HG03097 (cell line): ENCODE results near the gene VLDLR.

Experiments
- ATAC-seq: cut with Tn5 transposase; IDR thresholded peaks from one replicate; pipeline ENCODE4 v1.9.1; 2021; ENCODE audit not compliant: unreplicated experiment, low FRiP score

VLDLR gene

DNA sequence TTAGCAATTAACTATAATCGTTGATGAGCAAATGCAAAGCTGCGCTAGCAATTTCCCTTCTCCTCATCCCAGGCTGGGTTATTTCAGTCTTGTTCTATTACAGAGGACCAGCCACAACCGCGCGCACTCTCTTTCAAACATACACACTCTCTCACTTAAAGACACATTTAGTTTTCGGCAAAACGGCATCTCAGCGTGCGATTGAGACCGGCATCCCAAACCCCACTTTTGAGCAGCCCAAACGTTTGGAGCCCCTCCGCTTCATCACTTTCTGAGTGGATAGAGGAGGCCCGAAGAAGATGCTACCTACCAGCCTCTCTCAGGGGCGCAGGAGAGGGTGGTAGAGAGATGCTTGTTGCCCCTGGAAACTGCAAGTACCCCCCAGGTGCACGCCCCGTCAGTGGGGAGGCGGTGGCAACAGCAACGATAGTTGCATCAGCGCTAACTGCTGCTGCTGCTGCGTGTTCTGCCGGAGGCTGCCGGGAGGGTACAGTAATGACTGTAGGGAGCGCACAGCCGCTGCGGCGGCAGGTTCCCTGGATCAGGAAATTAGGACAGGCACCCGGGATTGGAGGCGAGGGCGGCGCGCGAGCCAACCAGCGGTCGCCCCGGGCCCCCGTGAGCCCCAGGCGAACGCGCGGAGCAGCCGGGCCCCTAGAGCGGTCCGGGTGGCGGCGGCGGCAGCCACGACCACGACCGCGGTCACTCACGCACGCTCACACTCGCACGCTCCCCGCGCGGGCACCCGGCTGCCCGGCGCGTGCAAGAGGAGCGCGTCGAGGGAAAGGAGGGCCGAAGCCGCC is 467 bp upstream of the VLDLR start:
- ATAC-seq = peak; percentile 47

DNA sequence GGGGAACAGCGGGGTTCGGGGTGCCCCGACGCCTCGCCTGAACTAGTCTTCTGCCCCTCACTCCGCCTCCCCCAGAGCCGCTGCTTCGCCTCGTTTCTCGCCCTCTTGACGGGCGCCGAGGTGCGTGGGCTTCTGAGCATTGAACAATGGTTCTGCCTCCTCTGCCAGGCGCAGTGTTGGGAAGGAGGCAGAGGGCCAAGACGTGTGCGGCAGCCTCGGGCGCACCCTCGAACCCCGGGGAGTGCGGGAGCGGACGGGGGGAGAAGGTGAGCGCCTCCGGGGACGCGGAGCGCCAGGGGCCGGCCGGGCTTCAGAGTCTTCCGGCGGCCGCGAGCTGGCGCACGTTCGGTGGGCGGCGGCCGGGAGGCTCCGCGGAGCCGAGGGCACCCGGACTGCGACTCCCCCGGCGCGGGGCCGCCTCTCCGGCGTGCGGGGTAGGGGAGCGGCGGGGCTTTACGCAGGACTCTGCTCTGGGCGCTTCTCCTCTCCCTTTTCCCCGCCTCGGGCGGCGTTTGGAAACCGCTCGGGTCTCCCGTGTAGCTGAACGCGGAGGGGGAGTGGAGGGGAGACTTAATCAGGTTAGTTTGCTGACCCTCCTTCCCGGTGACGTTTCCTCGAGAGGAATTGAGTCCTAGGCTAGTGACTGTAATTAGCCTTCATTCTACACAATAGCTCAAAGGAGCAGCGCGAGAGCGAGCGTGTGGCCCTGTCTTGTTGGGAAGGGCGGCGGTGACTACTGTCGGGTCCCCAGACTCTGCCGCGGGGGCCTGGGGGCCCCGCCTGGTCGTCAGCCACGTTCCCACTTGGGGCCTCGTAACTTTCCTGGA is 1.1 kb downstream of the VLDLR start:
- ATAC-seq = no peak

DNA sequence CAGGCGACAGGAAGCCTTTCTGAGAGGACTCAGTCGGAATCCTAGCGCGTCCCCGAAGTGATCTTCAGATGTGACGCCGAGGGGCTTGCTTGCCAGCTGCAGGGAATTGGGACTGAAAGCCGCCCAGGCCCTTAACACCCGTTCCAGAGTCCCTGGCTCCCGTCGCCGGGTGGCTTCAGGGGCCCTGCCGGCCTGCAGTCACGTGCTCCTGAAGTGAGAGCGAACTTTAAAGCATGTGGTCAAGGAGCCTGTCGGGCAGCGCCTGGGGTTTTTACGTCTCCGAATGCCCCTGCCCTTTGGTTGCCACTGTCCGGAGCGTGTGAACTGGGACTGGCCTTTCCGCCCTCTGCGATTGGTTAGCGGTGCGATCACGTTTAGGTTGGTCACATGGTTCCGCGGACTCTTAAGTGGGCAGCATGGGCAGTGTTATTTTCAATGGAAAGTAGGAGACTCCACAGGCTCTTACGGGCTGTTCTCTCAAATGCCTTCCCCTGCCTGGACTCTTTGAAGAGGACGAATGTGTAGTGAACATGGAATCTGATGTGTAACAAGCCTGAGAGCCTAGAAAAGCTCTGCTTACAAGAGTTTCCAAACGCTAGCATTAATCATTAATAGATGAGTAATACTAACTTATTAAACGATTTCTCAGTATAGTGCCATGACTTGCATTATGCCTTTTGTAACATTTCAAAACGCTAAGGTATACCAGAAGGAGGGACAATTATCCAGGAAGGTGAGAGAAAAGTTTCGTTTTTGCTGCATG is 1.9 kb downstream of the VLDLR start:
- no peak for ATAC-seq

DNA sequence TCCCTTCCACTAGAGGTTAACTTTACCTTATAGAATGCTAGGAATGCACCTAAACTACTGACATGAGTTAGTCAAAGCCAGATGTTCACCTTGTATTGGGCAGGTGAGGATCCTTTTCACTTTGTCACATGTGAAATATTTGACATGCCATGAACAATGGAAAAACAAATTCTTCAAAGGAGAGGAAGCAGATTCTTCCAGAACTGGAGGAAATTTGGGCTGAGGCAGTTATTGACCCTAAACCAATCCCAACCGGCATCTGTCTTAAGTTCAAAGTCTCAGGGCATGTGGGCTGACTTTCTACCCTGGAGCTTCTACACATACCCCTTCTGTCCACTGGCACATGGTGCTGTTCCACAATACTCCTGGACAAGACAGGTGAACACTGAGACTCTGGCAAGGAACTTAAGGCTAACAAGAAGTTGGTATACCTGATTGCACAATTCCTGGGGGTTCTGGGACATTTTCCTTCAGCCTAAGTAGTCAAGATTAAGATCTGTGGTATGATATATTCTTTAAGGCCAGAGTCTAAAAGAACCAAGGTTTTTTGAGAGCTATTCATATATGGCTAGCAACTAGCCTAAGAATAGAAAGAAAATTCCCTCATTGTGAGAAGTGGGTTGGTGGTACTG is 2.6 kb downstream of the VLDLR start:
- ATAC-seq = no peak

DNA sequence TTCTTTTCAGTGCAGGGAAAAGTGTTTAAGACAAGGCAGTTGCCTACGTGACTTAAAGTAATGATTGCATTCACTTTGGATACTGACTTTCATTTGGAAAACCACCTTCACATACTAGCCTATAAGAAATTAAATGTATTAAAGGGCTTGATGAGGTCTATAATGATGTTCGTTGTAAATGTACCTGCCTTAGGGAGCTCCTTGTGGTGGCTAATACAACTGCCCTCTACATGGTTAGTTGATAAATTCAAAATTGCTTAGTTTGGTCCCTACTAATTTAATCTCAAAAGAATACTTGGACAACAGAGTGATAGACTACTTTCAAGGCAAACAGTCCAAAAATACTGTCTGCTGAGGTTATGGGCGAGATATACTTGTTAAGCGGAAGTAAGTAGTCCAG is 3.8 kb downstream of the VLDLR start:
- ATAC-seq = no peak

DNA sequence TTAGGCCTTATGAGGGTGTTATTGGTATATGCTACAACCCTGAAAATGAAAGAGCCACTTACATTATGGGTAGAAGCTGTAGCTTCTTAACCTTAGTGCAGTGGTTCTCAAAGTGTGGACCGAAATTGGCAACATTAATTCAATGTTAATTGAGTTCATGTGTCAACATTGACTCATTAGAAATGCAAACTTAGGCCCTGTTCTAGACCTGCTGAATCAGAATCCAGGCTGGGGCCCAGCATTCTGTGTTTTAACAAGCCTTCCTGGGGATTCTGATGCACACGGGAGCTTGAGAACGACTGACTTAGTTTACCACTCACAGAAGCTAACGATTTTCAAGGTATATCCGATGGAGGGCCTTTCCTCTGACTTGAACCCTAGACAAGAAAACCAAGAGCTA is 7.3 kb downstream of the VLDLR start:
- ATAC-seq = no peak

DNA sequence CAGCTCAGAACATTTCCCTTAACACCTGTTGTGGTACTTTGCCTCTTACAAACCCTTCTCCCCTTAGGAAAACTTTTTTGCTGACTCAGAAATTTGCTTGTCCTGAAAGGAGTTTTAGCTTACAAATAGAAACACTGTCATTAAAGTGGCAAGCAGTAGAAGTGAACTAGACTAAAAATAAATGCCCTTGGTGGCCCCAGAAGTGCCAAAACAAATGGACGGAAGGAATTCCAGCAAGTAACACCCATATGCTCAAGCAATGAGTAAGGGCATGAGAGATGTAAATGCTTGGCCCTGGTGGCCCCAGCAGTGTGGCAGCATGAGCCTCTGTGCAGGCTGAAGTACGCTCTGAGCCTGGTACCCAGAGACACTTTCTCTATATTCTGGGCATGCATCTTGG is 8.6 kb downstream of the VLDLR start:
- ATAC-seq = no peak

DNA sequence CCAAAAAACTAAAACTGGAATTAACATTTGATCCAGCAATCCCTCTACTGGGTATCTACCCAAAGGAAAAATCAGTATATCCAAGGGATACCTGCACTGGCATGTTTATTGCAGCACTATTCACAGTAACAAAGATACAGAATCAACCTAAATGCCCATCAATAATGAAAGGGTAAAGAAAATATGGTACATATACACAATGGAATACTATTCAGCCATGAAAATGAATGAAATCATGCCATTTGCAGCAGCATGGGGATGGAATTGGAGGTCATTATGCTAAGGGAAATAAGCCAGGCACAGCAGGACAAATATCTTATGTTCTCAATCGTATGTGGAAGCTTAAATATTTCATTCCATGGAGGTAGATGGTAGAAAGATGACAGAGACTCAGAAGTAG is 9.7 kb downstream of the VLDLR start:
- no peak for ATAC-seq

DNA sequence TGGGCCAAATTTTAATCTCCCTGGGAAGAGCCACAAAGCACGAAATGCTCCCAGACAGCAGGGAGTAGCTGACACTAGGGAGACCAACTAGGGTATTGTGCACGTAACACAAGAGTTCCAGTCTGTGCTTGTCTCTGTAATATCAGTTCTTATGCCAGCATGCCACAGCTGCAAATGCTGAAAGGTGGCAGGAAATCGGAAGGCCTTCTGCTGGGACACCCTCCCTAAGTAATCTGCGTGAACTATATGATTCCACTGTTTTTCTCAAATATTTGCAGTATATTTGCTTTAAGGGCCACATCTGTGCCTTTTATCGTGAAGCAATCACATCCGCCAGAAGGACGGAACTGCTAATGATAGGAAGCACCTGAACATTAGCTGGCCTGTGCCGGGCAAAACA is 12.6 kb downstream of the VLDLR start:
- no peak for ATAC-seq

DNA sequence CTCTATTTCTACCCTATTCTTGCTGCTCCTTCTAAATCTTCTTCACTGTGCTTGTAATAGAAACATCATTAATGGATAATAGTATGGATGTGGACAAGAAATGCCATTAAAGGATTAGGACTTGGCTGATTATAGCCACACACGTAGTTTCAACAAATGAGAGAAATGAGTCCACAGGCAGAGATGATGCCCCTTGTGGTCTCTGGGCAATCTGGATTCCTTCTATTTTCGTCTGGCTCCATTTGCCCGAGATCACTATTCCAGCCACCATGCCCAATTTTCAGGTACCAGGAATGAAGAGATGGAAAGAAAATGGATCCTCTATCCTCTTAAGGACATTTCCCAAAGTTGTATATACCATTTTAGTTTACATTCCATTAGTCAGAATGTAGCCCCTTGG is 13.2 kb downstream of the VLDLR start:
- ATAC-seq = no peak

DNA sequence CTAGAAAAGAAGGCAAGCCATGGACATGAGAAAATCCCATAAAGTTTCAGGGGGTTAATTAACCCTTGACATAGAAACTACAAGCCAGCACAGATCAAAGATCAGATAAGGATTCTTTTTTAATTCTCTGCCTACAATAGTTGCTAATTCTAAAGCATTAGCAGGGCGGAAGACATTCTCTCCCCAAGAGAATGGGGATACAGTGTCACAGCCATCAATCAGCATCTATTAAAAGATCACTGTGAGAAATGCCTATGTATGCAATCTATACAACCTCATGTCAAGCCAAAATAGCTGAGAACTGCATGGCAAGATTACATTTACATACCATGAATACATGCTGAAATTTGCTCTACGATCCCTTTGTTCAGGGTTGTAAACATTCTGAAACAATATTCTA is 14.3 kb downstream of the VLDLR start:
- no peak for ATAC-seq

DNA sequence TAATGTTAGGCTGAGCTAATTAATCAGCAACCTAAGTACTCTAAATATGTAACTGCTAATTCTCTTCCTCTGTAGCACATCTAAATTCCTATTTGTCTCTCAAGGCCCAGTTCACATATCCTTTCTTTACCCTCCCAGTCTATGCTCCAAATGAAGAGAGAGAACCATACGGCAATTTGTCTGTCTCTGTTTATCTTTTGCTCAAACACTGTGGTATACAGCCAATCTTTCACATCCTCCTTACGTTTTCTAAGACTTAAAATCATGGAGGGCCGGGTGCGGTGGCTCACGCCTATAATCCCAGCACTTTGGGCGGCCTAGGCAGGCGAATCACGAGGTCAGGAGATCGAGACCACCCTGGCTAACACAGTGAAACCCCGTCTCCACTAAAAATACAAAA is 15.8 kb downstream of the VLDLR start:
- ATAC-seq = no peak

DNA sequence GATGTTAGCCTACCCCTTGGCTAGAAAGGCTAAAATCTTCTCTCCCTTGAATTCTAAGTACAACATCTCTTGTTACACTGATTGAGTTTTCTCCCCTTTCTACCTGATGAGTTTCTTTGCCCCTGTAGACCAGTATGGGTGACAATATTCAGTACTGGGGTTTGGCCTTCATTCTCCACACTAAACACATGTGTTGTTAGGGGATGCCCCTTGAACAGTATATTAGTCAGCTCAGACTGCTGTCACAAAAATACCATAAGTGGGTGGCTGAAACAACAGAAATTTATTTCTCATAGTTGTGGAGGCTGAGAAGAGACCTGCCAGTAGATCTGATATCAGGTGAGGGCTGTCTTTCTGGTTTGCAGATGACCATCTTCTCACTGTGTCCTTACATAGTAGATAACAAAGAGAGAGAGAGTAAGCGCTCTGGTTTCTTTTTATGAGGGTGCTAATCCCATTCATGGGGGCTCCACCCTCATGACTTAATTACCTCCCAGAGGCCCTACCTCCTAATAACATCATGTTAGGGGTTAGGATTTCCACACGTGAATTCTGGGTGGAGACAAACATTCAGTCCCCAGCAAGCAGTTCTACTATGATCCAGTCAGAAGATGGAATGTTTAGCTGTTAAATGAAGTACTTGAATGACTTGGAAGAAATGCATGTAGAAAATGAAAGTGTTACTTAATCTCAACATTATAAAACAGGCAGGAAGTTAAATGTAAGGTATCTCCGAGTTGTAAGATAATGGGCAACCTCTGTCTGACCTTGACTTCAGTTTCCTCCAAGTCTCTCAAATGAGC is 17.5 kb downstream of the VLDLR start:
- no peak for ATAC-seq

DNA sequence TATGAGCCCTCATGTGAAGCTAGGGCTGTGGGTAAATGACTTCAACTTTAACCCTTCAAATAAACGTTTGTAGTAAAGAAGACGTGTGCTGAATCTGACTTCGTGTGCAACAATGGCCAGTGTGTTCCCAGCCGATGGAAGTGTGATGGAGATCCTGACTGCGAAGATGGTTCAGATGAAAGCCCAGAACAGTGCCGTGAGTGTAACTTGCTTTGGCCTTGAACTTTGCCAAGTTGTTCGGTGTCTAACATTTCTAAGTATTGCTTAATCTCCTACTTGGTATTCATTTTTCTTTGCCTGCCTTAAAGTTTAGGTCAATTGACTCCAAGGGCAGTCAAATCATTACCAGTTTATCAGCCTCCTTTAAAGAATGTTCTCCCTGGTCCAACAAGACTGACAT is 18.2 kb downstream of the VLDLR start:
- ATAC-seq = no peak

DNA sequence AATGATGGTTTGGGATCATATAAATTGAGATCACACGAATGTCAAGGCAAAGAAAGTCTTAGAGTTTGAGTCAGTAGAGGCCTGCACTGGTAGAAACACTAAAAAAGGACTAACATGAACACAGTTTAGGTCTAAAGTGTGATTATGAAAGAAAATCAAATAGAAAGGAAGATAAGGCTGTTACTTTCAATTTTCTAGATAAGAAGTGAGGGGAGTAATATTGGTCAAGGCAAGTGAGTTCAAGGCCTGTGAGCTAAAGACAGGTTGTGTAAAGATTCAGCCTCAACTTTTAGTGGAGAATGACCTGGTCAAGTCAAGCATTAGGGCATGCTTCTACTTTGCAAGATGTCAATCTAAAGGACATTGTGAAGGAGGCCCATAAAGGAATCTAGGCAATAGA is 19.0 kb downstream of the VLDLR start:
- no peak for ATAC-seq

DNA sequence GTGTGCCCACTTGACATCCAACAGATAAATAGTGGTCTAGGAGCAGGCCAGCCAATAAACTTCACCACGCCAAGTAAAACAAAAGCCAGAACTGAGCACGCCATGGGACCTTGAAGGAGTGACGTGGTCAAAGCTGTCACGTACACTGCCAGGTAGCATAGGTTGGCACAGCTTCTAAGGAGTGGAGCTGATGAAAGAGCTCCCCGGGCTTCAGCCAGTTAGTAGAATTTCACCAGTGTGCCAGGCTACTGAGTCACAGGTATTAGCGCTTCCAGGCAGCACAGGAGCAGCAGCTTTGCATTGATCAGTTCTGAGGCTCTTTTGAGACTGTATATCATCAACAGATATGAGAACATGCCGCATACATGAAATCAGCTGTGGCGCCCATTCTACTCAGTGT is 19.4 kb downstream of the VLDLR start:
- no peak for ATAC-seq

DNA sequence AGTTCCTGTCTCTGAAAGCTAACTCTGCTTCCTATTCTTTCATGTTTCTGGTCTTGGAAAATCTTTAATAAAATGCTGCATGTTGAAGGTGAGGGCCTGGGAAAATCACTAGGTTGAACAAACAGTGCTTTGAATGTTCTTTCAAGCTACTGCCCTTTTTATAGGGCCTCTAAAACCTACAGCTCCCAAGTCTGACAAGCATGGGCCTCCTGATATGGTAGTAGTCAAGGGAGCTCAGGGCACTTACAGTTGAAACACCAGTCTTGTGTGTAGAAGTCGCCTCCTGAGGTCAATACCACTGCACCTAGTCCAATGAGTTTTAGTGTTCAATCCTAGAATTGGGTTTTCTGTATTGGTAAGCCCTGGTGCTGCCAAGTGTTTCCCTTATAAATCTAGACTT is 20.5 kb downstream of the VLDLR start:
- ATAC-seq = no peak

DNA sequence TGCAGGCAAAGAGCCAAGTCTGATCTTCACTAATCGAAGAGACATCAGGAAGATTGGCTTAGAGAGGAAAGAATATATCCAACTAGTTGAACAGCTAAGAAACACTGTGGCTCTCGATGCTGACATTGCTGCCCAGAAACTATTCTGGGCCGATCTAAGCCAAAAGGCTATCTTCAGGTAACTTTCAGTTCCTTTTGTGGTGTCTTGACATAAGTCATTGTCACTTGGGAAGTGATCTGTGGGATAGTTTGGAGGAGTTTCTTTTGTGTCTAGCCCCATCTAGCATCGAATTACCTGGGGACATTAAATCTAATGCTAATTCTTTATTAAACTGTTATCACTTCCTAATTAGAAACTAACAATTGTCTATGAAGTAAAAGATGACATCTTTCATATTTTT is 24.0 kb downstream of the VLDLR start:
- ATAC-seq = no peak

DNA sequence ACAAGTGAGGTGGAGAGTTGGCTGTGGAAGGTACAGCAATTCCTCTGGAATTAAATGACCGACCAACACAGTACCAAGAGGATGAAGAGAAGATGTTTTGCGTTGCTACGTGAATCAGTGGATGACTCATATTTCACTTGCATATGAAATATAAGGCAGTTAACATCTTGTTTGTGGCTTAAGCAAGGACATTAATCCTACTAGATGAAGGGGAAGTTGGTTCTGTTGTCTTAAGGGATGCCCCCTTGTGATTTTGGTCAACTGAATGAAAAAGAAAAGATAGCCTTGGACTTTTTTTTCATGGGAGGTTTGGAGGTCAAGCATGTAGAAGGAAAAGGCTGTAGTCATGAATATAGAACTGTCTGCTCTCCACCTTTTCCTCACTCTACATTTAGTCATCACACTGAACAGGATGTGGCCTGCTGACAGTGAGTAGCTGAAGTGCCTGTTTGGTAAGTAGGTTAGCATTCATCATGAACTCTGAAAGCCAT is 33.9 kb downstream of the VLDLR start:
- ATAC-seq = no peak

DNA sequence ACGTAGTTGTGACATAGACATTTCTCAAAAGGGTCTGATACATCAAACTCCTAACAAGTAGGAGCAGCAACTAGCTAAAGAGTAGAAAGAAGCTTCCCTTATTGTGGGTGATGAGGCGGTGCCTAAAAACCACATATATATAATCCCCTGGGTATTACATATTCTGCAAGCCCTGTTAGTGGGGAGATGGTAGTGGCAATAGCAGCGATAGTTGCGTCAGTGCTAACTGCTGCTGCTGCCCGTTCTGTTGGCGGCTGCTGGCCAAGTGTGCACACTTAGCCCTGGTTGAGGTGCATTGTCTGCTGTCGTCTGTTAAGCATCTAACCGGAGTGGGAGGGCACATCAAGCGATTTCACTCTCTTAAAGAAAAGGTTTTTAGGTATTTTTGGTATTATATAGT is 35.8 kb downstream of the VLDLR start:
- ATAC-seq = no peak
